Measurements from ENCODE around the gene SLC49A4. TPM values are rescaled to one million over a fixed set of nuclear protein-coding genes. Genes with fewer than 3 reads are reported as not detected.

SLC49A4 gene
- total RNA-seq, 4 donors from 2014 or later = 9.7 to 26.9 (median 19.4) TPM

GRCh38 chr3:122755491-122755890 lies 39.4 kb upstream of the SLC49A4 start:
- H3K36me3 ChIP-seq = no peaks in the 10 kb centered on the region
- TF ChIP-seq CTCF (IDR thresholded peaks at IDR 0.05) = no peak
- no peak for TF ChIP-seq POLR2A (IDR thresholded peaks at IDR 0.05)
- no peaks in the 10 kb centered on the region for H3K27me3 ChIP-seq
- H3K9me3 ChIP-seq = no peaks in the 10 kb centered on the region
- H3K27ac ChIP-seq = no peak overlapping the region
- no peak for DNase-seq
- H3K4me3 ChIP-seq = no peak overlapping the region
- intact Hi-C loops (cut with DNase I; ENCODE audit: low total_unique reads) = no loop called here
- H3K4me1 ChIP-seq = no peaks in the 10 kb centered on the region

- Histone ChIP-seq H3K4me3 (no peak overlapping the region), H3K36me3 (no peaks in the 10 kb centered on the region), H3K27me3 (no peaks in the 10 kb centered on the region), H3K9me3 (no peaks in the 10 kb centered on the region), H3K27ac (no peak overlapping the region), H3K4me1 (no peaks in the 10 kb centered on the region)
- DNase-seq = no peak
- no peak for TF ChIP-seq POLR2A (IDR thresholded peaks at IDR 0.05)
- no peak for TF ChIP-seq CTCF (IDR thresholded peaks at IDR 0.05)
- intact Hi-C loops (cut with DNase I; ENCODE audit: low total_unique reads) = no loop called here
Observed at GRCh38 chr3:122758877-122759560, 35.9 kb upstream of the SLC49A4 start.

GRCh38 chr3:122760453-122761271 lies 34.2 kb upstream of the SLC49A4 start:
- Histone ChIP-seq H3K9me3 (no peaks in the 10 kb centered on the region), H3K4me1 (no peaks in the 10 kb centered on the region), H3K4me3 (no peak overlapping the region), H3K36me3 (no peaks in the 10 kb centered on the region), H3K27ac (no peak overlapping the region), H3K27me3 (no peaks in the 10 kb centered on the region)
- DNase-seq = no peak
- TF ChIP-seq POLR2A (IDR thresholded peaks at IDR 0.05) (no peak), CTCF (IDR thresholded peaks at IDR 0.05) (no peak)
- intact Hi-C loops (cut with DNase I; ENCODE audit: low total_unique reads) = no loop called here

GRCh38 chr3:122766430-122766829 lies 28.4 kb upstream of the SLC49A4 start:
- intact Hi-C loops (cut with DNase I; ENCODE audit: low total_unique reads) = no loop called here
- no peaks in the 10 kb centered on the region for H3K4me1 ChIP-seq
- no peak overlapping the region for H3K4me3 ChIP-seq
- no peak for DNase-seq
- H3K9me3 ChIP-seq = no peaks in the 10 kb centered on the region
- no peaks in the 10 kb centered on the region for H3K36me3 ChIP-seq
- no peak for TF ChIP-seq CTCF (IDR thresholded peaks at IDR 0.05)
- TF ChIP-seq POLR2A (IDR thresholded peaks at IDR 0.05) = no peak
- H3K27ac ChIP-seq = no peak overlapping the region
- H3K27me3 ChIP-seq = no peaks in the 10 kb centered on the region
